Fibroblast of gingiva (primary cell): Measurements from ENCODE around the gene AKR1C1.
"Not testable (repeated sequence)": the region's sequence is repeated elsewhere in the genome, so short reads cannot be mapped to it uniquely, and the experiment has no call there.

Experiments used
- DNase-seq: peaks from one replicate; pipeline ENCODE4 v3.0.0-alpha.2; 2011; ENCODE audit warnings: low read depth

AKR1C1 gene

DNA sequence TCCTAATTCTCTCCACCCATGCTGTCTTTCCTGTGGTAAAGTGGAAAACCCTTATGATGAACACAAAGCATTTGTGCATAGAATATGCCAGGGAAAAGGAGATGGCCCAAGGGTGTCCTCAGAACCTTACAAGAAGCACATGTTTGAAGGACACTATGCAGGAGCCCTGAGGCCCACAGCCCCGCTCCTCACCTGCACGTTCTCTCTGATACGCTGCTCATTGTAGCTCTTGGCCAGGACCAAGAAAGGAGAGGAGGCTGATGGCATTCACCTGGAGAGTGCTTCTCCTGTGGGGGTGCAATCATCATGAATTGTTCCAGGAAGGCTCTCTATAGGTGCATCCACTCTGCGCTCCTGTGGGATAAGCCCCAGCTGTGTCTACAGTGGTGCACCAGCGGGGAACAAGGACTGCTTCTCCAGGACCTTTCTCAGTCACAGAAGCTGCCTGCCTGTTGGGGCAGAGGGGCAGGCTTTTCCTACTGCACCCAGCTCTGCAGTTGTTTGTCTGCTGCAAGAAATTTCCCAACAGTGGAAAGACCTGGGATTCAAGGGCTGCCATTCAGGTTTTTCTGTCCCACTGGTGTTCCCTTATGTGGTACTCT lies 20.5 kb downstream of the AKR1C1 start:
- peak; percentile 6 for DNase-seq

DNA sequence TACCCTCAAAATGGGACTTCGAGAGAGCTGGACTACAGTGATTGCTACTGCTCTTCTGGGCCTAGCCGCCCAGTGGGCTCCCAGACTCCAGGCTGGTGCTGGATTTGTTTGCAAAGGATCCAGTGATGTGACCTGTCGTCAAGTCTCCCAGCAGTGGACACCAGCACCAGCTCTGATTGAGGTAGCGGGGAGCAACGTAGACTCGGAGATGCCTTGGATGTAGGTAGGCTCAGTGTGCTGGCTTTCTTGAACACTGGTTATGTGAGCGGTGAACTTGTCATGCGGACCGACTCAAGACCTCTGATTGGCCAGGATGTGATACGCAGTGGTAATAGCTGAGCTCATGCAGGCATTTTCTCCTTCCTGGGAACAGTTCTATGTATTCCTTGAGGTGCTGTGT lies 21.0 kb downstream of the AKR1C1 start:
- peak; percentile 10 for DNase-seq

- DNase-seq = peak; percentile 74
Measured at GRCh38 chr10:4984971-4985594, 21.9 kb downstream of the AKR1C1 start.

DNA sequence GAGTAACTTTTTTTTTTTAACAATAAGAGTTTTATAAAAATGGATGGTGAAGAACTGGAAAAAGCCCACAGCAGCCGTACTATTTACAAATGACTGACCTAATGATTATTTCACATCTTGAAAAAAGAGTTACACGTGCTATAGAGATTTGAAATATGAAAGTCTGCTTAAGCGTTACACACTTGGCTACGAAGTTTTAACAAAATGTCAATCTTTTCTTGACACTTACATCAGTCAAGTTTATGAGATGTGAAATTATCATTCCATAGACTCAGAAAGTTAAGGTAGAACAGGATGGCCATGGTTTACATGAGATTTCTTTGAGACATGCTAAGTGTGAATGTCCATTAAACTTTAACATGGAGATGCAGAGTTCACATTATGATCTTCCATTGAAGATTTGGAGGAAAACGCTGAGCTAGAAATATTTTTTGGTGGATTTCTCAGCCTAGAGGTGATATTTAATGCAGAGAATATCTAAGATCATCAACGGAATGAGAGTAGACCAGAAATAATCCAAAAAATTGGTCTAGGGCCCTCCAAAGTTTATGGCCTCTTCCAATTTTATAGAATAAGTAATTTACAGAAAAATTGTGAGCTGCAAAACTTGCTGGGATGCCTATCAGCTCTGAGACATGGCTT lies 24.9 kb downstream of the AKR1C1 start:
- DNase-seq = not testable (repeated sequence)

GRCh38 chr10:4990217-4990616 lies 27.0 kb downstream of the AKR1C1 start:
- no peak for DNase-seq

DNA sequence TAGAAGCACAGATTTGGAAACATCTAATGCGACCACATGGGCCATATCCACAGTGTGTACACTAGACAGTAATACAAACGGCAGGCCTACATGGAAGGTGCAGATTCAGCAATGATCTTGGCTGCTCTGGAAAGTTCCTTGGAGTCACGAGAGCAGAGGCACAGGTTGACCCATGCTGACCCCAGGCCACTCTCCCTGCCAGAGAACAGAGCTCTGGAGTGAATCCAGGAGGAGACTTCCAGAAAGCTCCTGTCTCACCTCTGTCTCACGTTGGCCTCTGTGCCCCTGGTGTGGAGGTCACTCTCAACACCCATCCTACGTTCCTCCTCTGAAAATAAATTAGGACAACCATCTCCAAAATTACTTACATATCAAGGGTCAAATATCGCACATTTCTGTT lies 28.2 kb downstream of the AKR1C1 start:
- not testable (repeated sequence) for DNase-seq

DNA sequence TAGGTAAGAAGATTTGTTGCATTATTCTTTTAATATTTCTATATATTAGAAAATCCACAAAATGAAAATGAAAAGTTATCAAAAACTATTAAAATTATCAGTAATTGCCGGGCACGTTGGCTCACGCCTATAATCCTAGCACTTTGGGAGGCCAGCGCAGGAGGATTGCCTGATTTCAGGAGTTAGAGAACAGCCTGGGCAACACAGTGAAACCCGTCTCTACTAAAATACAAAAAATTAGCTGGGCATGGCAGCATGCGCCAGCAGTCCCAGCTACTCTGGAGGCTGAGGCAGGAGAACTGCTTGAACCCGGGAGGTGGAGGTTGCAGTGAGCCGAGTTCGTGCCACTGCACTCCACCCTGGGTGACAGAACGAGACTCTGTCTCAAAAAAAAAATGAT lies 29.3 kb downstream of the AKR1C1 start:
- DNase-seq = not testable (repeated sequence)

- not testable (repeated sequence) for DNase-seq
Measured at GRCh38 chr10:4994260-4994659, 31.0 kb downstream of the AKR1C1 start.

DNA sequence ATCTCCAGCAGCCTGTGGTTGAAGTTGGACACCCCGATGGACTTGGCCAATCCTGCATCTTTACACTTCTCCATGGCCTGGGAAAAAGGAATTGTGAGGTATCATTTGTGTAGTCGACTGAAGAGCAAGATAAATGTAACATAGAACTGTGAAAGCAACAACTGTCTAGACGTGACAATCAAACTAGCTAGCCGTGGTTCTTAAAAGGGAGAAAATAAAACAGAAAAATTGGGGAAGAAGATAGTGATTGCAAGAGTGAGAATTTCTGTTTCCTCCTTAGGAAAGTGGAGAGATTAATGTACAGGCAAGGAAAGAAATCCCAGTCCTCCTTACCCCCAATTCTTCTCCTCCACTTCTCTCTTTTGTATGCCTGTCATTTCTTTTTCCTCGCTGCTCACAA lies 35.5 kb downstream of the AKR1C1 start:
- DNase-seq = no peak

GRCh38 chr10:5002013-5002727 lies 39.0 kb downstream of the AKR1C1 start:
- no peak for DNase-seq

- DNase-seq = peak; percentile 17
Measured at GRCh38 chr10:5003127-5004029, 40.2 kb downstream of the AKR1C1 start, which contains the start of gene AKR1C2. AKR1C2 (minus strand) TSS chr10:5003857; CDS start chr10:5003835, 22 bp downstream.

DNA sequence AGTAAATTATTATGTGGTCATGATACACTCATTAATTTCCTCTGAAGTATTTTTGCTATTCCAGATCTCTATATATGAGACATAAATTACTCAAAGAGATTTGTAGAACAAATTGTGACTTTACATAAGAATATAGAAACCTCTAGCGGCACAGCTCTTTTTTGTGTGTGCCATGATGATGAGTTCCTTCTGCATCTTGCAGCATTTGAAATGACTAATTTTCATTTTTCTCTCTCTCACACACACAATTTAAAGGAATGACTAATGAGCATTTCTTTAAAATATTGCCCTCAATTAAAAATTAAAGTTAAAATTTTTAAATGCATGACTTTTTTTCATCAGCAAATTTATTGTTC lies 40.8 kb downstream of the AKR1C1 start:
- DNase-seq = not testable (repeated sequence)

GRCh38 chr10:5004501-5004900 lies 41.3 kb downstream of the AKR1C1 start:
- DNase-seq = not testable (repeated sequence)

GRCh38 chr10:5008857-5009548 lies 45.8 kb downstream of the AKR1C1 start:
- not testable (repeated sequence) for DNase-seq

DNA sequence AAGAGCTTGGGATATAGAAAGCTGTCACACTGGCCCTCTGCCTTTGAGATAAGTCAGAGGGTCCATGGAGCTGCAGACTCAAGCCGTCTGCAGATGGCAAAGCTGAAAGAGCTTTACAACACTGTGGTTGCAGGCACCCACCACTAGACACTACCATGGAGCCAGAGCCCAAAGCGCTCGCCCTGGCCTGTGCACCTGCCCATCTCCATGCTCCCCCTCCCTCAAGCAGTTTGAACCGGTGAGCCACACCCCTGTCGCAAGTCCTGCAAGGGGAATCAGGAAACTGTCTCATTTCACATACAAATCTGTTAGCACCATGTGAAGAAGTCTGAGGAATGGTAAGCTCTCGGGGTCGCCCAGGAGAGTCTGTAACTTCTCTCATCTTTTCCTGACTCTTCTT lies 46.8 kb downstream of the AKR1C1 start:
- not testable (repeated sequence) for DNase-seq

DNA sequence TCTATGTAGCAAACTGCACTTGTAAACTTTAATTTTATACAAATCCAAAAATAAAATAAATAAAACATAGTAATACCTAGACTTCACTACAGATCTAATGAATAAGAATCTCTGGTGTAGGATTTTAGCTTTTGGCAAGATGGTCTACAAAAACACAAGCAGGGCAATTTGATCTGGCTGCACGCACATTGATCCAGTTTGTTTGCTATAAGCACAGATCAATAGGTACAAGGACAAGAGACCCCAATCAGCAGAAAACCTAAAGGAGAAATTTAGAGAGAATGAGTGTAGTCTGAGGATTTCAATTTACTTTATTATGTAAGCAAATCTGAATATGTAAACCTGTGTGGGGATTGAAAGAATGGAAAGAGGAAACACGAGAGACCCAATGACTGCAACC lies 48.2 kb downstream of the AKR1C1 start:
- not testable (repeated sequence) for DNase-seq

GRCh38 chr10:5012595-5012994 lies 49.4 kb downstream of the AKR1C1 start:
- DNase-seq = no peak

GRCh38 chr10:5013385-5013784 lies 50.2 kb downstream of the AKR1C1 start:
- DNase-seq = no peak

- not testable (repeated sequence) for DNase-seq
Measured at GRCh38 chr10:5014200-5014910, 51.1 kb downstream of the AKR1C1 start.

DNA sequence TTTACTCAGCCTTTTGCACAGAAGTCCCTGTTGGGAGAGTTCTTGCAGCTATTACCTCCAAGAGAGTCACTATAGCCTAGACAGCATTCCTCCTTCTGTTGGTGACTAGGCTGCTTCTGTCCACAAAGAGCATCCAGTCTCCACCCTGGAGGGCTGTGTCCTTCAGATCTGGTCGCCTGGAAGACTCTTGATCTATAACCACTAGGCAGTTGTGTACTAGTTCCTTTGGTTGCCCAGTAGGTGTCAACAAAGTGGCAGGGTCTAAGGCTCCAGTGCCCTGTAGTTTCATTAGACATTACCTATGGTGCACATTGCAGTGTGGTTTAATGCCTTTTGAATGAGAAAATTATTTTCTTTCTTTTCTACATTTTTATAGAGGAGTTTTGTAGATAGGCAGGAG lies 51.7 kb downstream of the AKR1C1 start:
- DNase-seq = peak; percentile 43
